HepG2 (cell line): ENCODE results near the gene DSCAM. TPM values are rescaled to one million over a fixed set of nuclear protein-coding genes. Genes with fewer than 3 reads are reported as not detected.

ENCODE experiments used
- ATAC-seq: fragments of 200-7000 bp; cut with Tn5 transposase; 3 replicates; pipeline ENCODE4 v1.9.1; 2020; ENCODE audit warnings: mild to moderate bottlenecking, moderate library complexity
- BruUV-seq: library from RNA; stranded (reverse); fragments of 400-500 nt; replicated peaks from 2 replicates; lab custom pipeline; 2021; lab: Mats Ljungman, UMichigan
- CTCF ChIA-PET: fragments of 300-600 bp; formaldehyde crosslinking; extraction: SDS; loops from one replicate; lab custom pipeline; 2021; ENCODE audit warnings: low total read pairs, inconsistent platforms, low intra/inter-chr PET ratio; lab: Yijun Ruan, JAX
- POLR2A ChIA-PET: fragments of 350-600 bp; sonication (Branson Sonifier 250); formaldehyde crosslinking; loops from one replicate; lab custom pipeline; 2020; ENCODE audit warnings: antibody characterized with exemption, inconsistent platforms; lab: Yijun Ruan, JAX
- DNase-seq: peaks from one replicate; pipeline ENCODE4 v3.0.0-alpha.2; 2015; ENCODE audit warnings: low spot score
- FAIRE-seq: peaks from 3 replicates; lab custom pipeline; 2011; peaks lifted over from hg19 to GRCh38; lab: Jason Lieb, UNC
- H2AFZ ChIP-seq: one replicate; pipeline ENCODE4 v1.6.1; 2011; ENCODE audit warnings: low read length, inconsistent platforms
- H3K27ac ChIP-seq: fragments of 300-600 bp; 3 replicates; pipeline ENCODE4 v1.8.0; 2011; ENCODE audit warnings: mixed run types, mild to moderate bottlenecking, mixed read lengths, low read length, inconsistent platforms; ENCODE audit not compliant: insufficient read depth; ENCODE audit errors: extremely low read length
- H3K27me3 ChIP-seq, 2 experiments: fragments of 200-600 bp in 1 of 2; 2 replicates in 1 of 2; 3 replicates in 1 of 2; pipeline versions ENCODE4 v1.6.0 to v1.8.0; 2011; ENCODE audit warnings: low read length in 2 of 2, mild to moderate bottlenecking in 2 of 2, moderate library complexity in 2 of 2, inconsistent platforms in 1 of 2; ENCODE audit not compliant: insufficient read depth in 2 of 2, control insufficient read depth in 1 of 2
- H3K36me3 ChIP-seq, 2 experiments: fragments of 200-600 bp in 1 of 2; replicated peaks in 1 of 2; 2 replicates in 1 of 2; 3 replicates in 1 of 2; pipeline versions ENCODE4 v1.5.1 to v1.8.0; 2011; ENCODE audit warnings: low read length in 2 of 2, inconsistent platforms in 1 of 2; ENCODE audit not compliant: insufficient read depth in 2 of 2, control insufficient read depth in 1 of 2
- H3K4me1 ChIP-seq: 2 replicates; pipeline ENCODE4 v1.5.1; 2012; ENCODE audit warnings: low read length, inconsistent platforms; ENCODE audit not compliant: insufficient read depth
- H3K4me2 ChIP-seq: 2 replicates; pipeline ENCODE4 v1.6.0; 2011; ENCODE audit warnings: low read depth, low read length, inconsistent platforms
- H3K4me3 ChIP-seq, 3 experiments: fragments of 200-600 bp in 1 of 3; sonication (generic), shearing (Covaris generic) in 1 of 3; replicated peaks in 1 of 3; 2 replicates each; pipeline ENCODE4 v1.5.1; 2011 to 2016; ENCODE audit warnings: low read length in 3 of 3, inconsistent platforms in 2 of 3, low read depth in 2 of 3, mild to moderate bottlenecking in 2 of 3, control low read depth in 1 of 3, mixed read lengths in 1 of 3; ENCODE audit not compliant: insufficient read depth in 1 of 3
- H3K79me2 ChIP-seq: one replicate; pipeline ENCODE4 v1.6.1; 2011; ENCODE audit warnings: low read length, inconsistent platforms; ENCODE audit not compliant: insufficient read depth
- H3K9ac ChIP-seq: 2 replicates; pipeline ENCODE4 v1.6.0; 2011; ENCODE audit warnings: mild to moderate bottlenecking, low read depth, low read length, inconsistent platforms; ENCODE audit not compliant: insufficient read depth
- H3K9me3 ChIP-seq: 2 replicates; pipeline ENCODE4 v1.5.1; 2012; ENCODE audit warnings: mild to moderate bottlenecking, low read length
- H4K20me1 ChIP-seq: 2 replicates; pipeline ENCODE4 v1.6.0; 2011; ENCODE audit warnings: inconsistent platforms, mild to moderate bottlenecking, low read length, moderate library complexity; ENCODE audit not compliant: insufficient read depth
- AHR ChIP-seq: IDR thresholded peaks from 2 replicates; pipeline ENCODE4 v1.6.1; 2018; ENCODE audit warnings: missing genetic modification reagents, missing compliant biosample characterization
- DRAP1 ChIP-seq: IDR thresholded peaks from 2 replicates; pipeline ENCODE4 v1.6.1; 2016; ENCODE audit warnings: missing genetic modification reagents, missing compliant biosample characterization
- GTF3A ChIP-seq: sonication (generic); formaldehyde crosslinking; conservative IDR thresholded peaks from 2 replicates; pipeline ENCODE4 v1.4.0; 2020; ENCODE audit warnings: mild to moderate bottlenecking, missing genetic modification reagents
- HNF1B ChIP-seq: sonication (generic); formaldehyde crosslinking; IDR thresholded peaks from 2 replicates; pipeline ENCODE4 v1.5.1; 2020; ENCODE audit warnings: mild to moderate bottlenecking, moderate library complexity, missing genetic modification reagents
- KLF16 ChIP-seq, 2 experiments: sonication (generic) in 1 of 2; formaldehyde crosslinking in 1 of 2; IDR thresholded peaks; 2 replicates each; pipeline versions ENCODE4 v1.6.1 to v1.8.0; 2016 to 2023; ENCODE audit warnings: missing genetic modification reagents in 2 of 2, missing compliant biosample characterization in 1 of 2
- SMAD3 ChIP-seq: sonication (generic); formaldehyde crosslinking; IDR thresholded peaks from 2 replicates; pipeline ENCODE4 v1.4.0; 2020; ENCODE audit warnings: missing genetic modification reagents
- SNRNP70 ChIP-seq: fragments of 200-400 bp; formaldehyde crosslinking; IDR thresholded peaks from 2 replicates; pipeline ENCODE4 v1.6.1; 2017; ENCODE audit warnings: mild to moderate bottlenecking, low read depth, low read length, moderate library complexity
- SRSF9 ChIP-seq: fragments of 200-400 bp; formaldehyde crosslinking; IDR thresholded peaks from 2 replicates; pipeline ENCODE4 v1.6.1; 2018; ENCODE audit warnings: borderline replicate concordance, mild to moderate bottlenecking, low read depth, low read length; ENCODE audit not compliant: insufficient read depth, poor library complexity, severe bottlenecking
- STAT6 ChIP-seq: sonication (generic); formaldehyde crosslinking; IDR thresholded peaks from 2 replicates; pipeline ENCODE4 v1.4.0; 2020; ENCODE audit warnings: missing genetic modification reagents, mild to moderate bottlenecking, borderline replicate concordance
- ZNF207 ChIP-seq: fragments of 450-650 bp; IDR thresholded peaks from 2 replicates; pipeline ENCODE4 v1.6.1; 2016; ENCODE audit warnings: antibody characterized with exemption, borderline replicate concordance
- ZNF33A ChIP-seq: sonication (generic); formaldehyde crosslinking; IDR thresholded peaks from 2 replicates; pipeline ENCODE4 v1.5.1; 2020; ENCODE audit warnings: missing genetic modification reagents, mild to moderate bottlenecking, moderate library complexity, borderline replicate concordance
- WGBS: methylation state at CpG from one replicate; pipeline ENCODE4 v1.1.6; 2017; ENCODE audit warnings: low lambda C conversion rate; 5-methylcytosine and 5-hydroxymethylcytosine counted together
- in situ Hi-C: cut with HindIII; loops from 2 replicates; pipeline ENCODE4 v1.10.0; 2017; ENCODE audit warnings: low pct_unique_long_range_greater_than_20kb; ENCODE audit not compliant: extremely low pct_ligation_motif_present
- intact Hi-C: fragments of 100-400 bp; cut with micrococcal nuclease; formaldehyde crosslinking; loops from one replicate; pipeline ENCODE4 v1.10.0; 2022; ENCODE audit not compliant: unreplicated experiment
- polyA plus RNA-seq, 8 experiments: library from polyadenylated mRNA; depleted of rRNA in 3 of 8; stranded (reverse) in 7 of 8; unstranded in 1 of 8; fragments of >200 nt; fragmentation: Illumina TruSeq in 4 of 8; extraction: Trizol in 4 of 8; gene quantifications; 2 replicates each; pipeline versions ENCODE4 v1.2.1 to v1.2.3, GENCODE V29; 2011 to 2016; ENCODE audit warnings: low read depth in 4 of 8, missing spikeins in 1 of 8, mixed read lengths in 1 of 8; ENCODE audit not compliant: insufficient read depth in 1 of 8
- total RNA-seq, 5 experiments: library from RNA; depleted of rRNA; stranded (reverse); fragments of >200 nt; fragmentation: Illumina TruSeq; extraction: Trizol; gene quantifications; 2 replicates each; pipeline ENCODE4 v1.2.3, GENCODE V29; 2016; ENCODE audit warnings: low read depth in 1 of 5

DSCAM gene
- total and polyA plus RNA-seq, 2 of the 13 experiments (the other 11 are each of a cell fraction or from before 2014, with no cell fraction given): not detected

GRCh38 chr21:40422896-40423635 lies 423.9 kb downstream of the DSCAM start:
- H2AFZ ChIP-seq: no peak overlapping the region
- H3K79me2 ChIP-seq: no peaks in the 10 kb centered on the region
- no peaks in the 10 kb centered on the region for H3K4me1 ChIP-seq
- no peaks in the 10 kb centered on the region for H3K36me3 ChIP-seq
- H3K27me3 ChIP-seq: no peaks in the 10 kb centered on the region
- ChIA-PET POLR2A (no interaction called here), CTCF (no interaction called here)
- no peak for ATAC-seq
- in situ Hi-C loops: no loop called here
- H3K4me3 ChIP-seq: no peak overlapping the region
- TF ChIP-seq GTF3A (CRISPR knock-in tag): no peak
- H3K4me2 ChIP-seq: no peak overlapping the region
- no peak for FAIRE-seq
- no peaks in the 10 kb centered on the region for H4K20me1 ChIP-seq
- DNase-seq: no peak
- no TSS peak for BruUV-seq
- intact Hi-C loops: no loop called here
- H3K27ac ChIP-seq: no peak overlapping the region
- 24% methylated on average over 12 of the region's 12 CpGs for WGBS
- H3K9ac ChIP-seq: no peak overlapping the region
- peaks cover 82% of the 10 kb centered on the region for H3K9me3 ChIP-seq

- no TSS peak for BruUV-seq
- H2AFZ ChIP-seq: no peak overlapping the region
- no peak overlapping the region for H3K27ac ChIP-seq
- FAIRE-seq (no peak), DNase-seq (no peak), ATAC-seq (no peak)
- H3K4me1 ChIP-seq: no peaks in the 10 kb centered on the region
- in situ Hi-C loops (no loop called here), intact Hi-C loops (no loop called here)
- no peaks in the 10 kb centered on the region for H4K20me1 ChIP-seq
- no peaks in the 10 kb centered on the region for H3K36me3 ChIP-seq
- no peaks in the 10 kb centered on the region for H3K79me2 ChIP-seq
- no peak overlapping the region for H3K4me2 ChIP-seq
- WGBS: 6% methylated on average over 3 of the region's 4 CpGs
- no peaks in the 10 kb centered on the region for H3K27me3 ChIP-seq
- ChIA-PET POLR2A (no interaction called here), CTCF (no interaction called here)
- peaks cover 75% of the 10 kb centered on the region for H3K9me3 ChIP-seq
- no peak overlapping the region for H3K9ac ChIP-seq
- no peak overlapping the region for H3K4me3 ChIP-seq
- no peak for TF ChIP-seq SRSF9
- TF ChIP-seq SNRNP70: no peak
- no peak for TF ChIP-seq SMAD3 (CRISPR knock-in tag)
- TF ChIP-seq DRAP1: no peak
- no peak for TF ChIP-seq AHR (CRISPR knock-in tag)
- no peak for TF ChIP-seq HNF1B (CRISPR knock-in tag)
- no peak for TF ChIP-seq KLF16 (CRISPR knock-in tag; IDR thresholded peaks at IDR 0.05)
- TF ChIP-seq ZNF33A (CRISPR knock-in tag): no peak
- no peak for TF ChIP-seq ZNF207
- no peak for TF ChIP-seq STAT6 (CRISPR knock-in tag)
These were observed 425.8 kb downstream of the DSCAM start for GRCh38 chr21:40421121-40421520.
